ENCODE measurements around the gene TRAP1.

DNA sequence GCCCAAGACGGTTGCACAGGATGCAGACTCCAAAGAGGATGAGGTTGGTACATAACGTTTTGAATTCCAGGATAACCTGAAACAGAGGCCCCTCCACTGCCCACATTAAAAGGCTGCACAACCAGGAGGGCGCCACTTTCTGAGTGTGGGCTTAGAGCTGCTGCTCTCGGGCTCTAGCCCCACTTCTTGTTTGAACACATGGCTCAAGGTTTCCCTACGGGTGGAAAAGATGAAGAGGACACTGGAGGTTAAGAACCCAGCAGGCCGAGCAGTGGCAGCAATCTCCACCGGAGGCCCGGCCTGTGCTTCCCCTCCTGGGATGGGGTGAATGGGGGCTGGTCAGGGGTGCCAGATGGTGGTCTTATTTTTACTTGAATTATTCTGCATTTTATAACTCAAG, 8.0 kb upstream of the TRAP1 start:
- TF ChIP-seq CTCF (IDR thresholded peaks at IDR 0.05) (no peak), POLR2AphosphoS5 (IDR thresholded peaks at IDR 0.05) (no peak), POLR2A (IDR thresholded peaks at IDR 0.05) (no peak), EP300 (IDR thresholded peaks at IDR 0.05) (no peak)

Measured in gastroesophageal sphincter (tissue), 3 donors.